ENCODE measurements around the gene NOL8. TPM values are rescaled to one million over a fixed set of nuclear protein-coding genes. Genes with fewer than 3 reads are reported as not detected.

NOL8 gene
- polyA plus RNA-seq (18.8 to 28.9 TPM (median 20.2 TPM) in 3 replicates), polyA minus RNA-seq (2.7 to 50.9 TPM (median 19.1 TPM) in 3 replicates)
- 53.0 TPM for polyA plus RNA-seq (2011; ENCODE audit: low read depth)
- 10.6 and 14.5 TPM in 2 replicates for polyA plus RNA-seq (2011; cell fraction: cytosol; rRNA removed)
- polyA plus RNA-seq (2011; cell fraction: nucleus; rRNA removed), result 40.5 and 59.0 TPM in 2 replicates
- 21.2 and 25.5 TPM in 2 replicates for polyA plus RNA-seq (2012; ENCODE audit: low replicate concordance)
- 14.4 TPM for polyA minus RNA-seq (2011; cell fraction: cytosol; rRNA and poly(A)+ RNA removed)
- 25.6 and 50.8 TPM in 2 replicates for polyA minus RNA-seq (2011; cell fraction: nucleus; rRNA and poly(A)+ RNA removed)

DNA sequence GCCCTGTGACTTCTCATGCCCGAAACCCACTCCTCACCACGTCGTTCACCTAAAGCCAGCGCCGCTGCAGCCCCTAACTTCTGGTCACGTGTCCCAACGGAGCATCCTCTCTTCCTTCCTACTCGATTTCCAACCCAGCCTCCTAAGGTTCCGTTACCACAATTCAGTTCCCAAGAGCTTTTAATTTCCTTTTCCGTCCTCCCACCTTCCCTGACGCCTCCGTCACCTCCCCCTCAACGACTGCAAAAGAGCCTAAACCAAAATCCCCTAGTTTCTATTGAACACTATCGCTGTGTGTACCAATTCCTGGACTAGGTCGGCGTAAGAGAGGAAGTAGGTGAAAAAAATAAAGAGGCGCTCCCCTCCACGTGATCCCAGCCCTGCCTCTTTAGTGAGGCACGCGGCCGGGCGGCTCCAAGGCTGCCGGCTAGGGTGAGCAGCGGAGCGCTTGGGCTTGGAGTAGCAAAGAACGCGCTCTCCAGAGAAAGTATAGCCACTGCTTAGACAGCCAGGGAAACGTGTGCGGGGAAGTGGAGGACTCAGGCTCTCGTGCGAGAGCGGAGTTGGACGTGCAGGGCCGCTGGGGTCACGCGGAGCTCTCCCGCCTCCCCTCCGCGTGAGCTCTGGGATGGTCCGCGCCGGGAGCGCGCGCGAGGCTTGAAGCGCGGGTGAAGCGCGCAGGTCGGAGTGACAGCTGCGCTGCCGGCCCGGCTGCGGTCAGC is at the start of gene NOL8, which contains the start of gene CENPP:
TSS of gene NOL8 (minus strand) at position 82 of the 722 bp plus-strand sequence. CDS start 1,189 bp downstream, outside the sequence.
TSS of gene CENPP (plus strand) at position 685 of the 722 bp plus-strand sequence.
- Histone ChIP-seq H3K9me1 (ENCODE audit: control insufficient read depth, extremely low read depth, insufficient read depth, low read length) (no peaks in the 10 kb centered on the region), H4K20me1 (ENCODE audit: control insufficient read depth, extremely low read depth, insufficient read depth, low read length) (no peaks in the 10 kb centered on the region), H3K4me3 (ENCODE audit: control insufficient read depth in 2 of 3, extremely low read depth in 1 of 3, insufficient read depth in 2 of 3, low read depth in 1 of 3, low read length in 3 of 3) (peak within 1 kb of the TSS; percentile 75 to 98 (median 93)), H3K9me3 (ENCODE audit: control insufficient read depth, low read depth, low read length) (no peaks in the 10 kb centered on the region), H3K27me3 (ENCODE audit: control insufficient read depth, extremely low read depth, insufficient read depth, low read length) (no peaks in the 10 kb centered on the region), H2AFZ (ENCODE audit: control insufficient read depth, low read length) (peak within 1 kb of the TSS; percentile 99), H3K4me2 (ENCODE audit: control insufficient read depth, extremely low read depth, insufficient read depth, low read depth, low read length) (peak within 1 kb of the TSS; percentile 84), H3K9ac (ENCODE audit: control insufficient read depth, extremely low read depth, insufficient read depth, low read length) (peak within 1 kb of the TSS; percentile 100), H3K79me2 (ENCODE audit: control insufficient read depth, insufficient read depth, low read length) (peaks cover 24% of the 10 kb centered on the region), H3K27ac (ENCODE audit: control insufficient read depth, insufficient read depth, low read length) (peak within 1 kb of the TSS; percentile 100), H3K36me3 (ENCODE audit: control insufficient read depth in 2 of 2, extremely low read depth in 1 of 2, insufficient read depth in 2 of 2, low read length in 2 of 2) (peaks cover 5 to 12% of the 10 kb centered on the region in 2 experiments), H3K4me1 (ENCODE audit: control insufficient read depth, extremely low read depth, insufficient read depth, low read length) (peaks cover 27% of the 10 kb centered on the region)
- TF ChIP-seq, protein P1, sequence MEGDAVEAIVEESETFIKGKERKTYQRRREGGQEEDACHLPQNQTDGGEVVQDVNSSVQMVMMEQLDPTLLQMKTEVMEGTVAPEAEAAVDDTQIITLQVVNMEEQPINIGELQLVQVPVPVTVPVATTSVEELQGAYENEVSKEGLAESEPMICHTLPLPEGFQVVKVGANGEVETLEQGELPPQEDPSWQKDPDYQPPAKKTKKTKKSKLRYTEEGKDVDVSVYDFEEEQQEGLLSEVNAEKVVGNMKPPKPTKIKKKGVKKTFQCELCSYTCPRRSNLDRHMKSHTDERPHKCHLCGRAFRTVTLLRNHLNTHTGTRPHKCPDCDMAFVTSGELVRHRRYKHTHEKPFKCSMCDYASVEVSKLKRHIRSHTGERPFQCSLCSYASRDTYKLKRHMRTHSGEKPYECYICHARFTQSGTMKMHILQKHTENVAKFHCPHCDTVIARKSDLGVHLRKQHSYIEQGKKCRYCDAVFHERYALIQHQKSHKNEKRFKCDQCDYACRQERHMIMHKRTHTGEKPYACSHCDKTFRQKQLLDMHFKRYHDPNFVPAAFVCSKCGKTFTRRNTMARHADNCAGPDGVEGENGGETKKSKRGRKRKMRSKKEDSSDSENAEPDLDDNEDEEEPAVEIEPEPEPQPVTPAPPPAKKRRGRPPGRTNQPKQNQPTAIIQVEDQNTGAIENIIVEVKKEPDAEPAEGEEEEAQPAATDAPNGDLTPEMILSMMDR (optimal IDR thresholded peaks at IDR 0.05 in 1 of 3, IDR thresholded peaks at IDR 0.05 in 1 of 3, conservative IDR thresholded peaks at IDR 0.05 in 1 of 3; ENCODE audit: extremely low read depth in 1 of 3, insufficient read depth in 2 of 3, low read length in 3 of 3), result no peak
- no peak for TF ChIP-seq EZH2 (IDR thresholded peaks at IDR 0.05; ENCODE audit: low read length)
- DNase-seq (ENCODE audit: low read depth, low spot score), result no peak
- dilution Hi-C loops (cut with MboI; ENCODE audit: extremely low pct_ligation_motif_present, low sequenced_read_pairs), result no loop called here
- FAIRE-seq, result peak; percentile 26

DNA sequence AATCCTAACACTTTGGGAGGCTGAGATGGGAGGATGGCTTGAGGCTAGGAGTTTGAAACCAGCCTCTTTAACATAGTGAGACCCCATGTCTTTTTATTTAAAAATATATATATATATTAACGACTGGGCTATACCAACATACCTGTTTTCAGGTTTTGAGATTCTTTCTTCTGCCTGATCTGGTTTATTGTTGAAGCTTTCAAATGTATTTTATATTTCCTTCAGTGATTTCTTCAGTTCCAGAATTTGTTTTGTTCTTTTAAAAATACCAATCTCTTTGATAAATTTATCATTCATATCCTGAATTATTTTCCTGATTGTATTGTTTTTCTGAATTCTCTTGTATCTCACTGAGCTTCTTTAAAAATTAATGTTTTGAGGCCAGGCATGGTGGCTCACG is 48.0 kb upstream of the NOL8 start:
- H3K27ac ChIP-seq (ENCODE audit: control insufficient read depth, insufficient read depth, low read length), result no peak overlapping the region
- H3K79me2 ChIP-seq (ENCODE audit: control insufficient read depth, insufficient read depth, low read length), result no peaks in the 10 kb centered on the region
- no peaks in the 10 kb centered on the region for H4K20me1 ChIP-seq (ENCODE audit: control insufficient read depth, extremely low read depth, insufficient read depth, low read length)
- H3K4me2 ChIP-seq (ENCODE audit: control insufficient read depth, extremely low read depth, insufficient read depth, low read depth, low read length), result no peak overlapping the region
- no peak for TF ChIP-seq EZH2 (IDR thresholded peaks at IDR 0.05; ENCODE audit: low read length)
- TF ChIP-seq, protein P1 (optimal IDR thresholded peaks at IDR 0.05 in 1 of 3, IDR thresholded peaks at IDR 0.05 in 1 of 3, conservative IDR thresholded peaks at IDR 0.05 in 1 of 3; ENCODE audit: extremely low read depth in 1 of 3, insufficient read depth in 2 of 3, low read length in 3 of 3), result no peak
- dilution Hi-C loops (cut with MboI; ENCODE audit: extremely low pct_ligation_motif_present, low sequenced_read_pairs), result no loop called here
- H3K4me1 ChIP-seq (ENCODE audit: control insufficient read depth, extremely low read depth, insufficient read depth, low read length), result no peaks in the 10 kb centered on the region
- DNase-seq (ENCODE audit: low read depth, low spot score) (no peak), FAIRE-seq (no peak)
- H3K9me3 ChIP-seq (ENCODE audit: control insufficient read depth, low read depth, low read length), result no peaks in the 10 kb centered on the region
- no peaks in the 10 kb centered on the region for H3K27me3 ChIP-seq (ENCODE audit: control insufficient read depth, extremely low read depth, insufficient read depth, low read length)
- H2AFZ ChIP-seq (ENCODE audit: control insufficient read depth, low read length), result no peak overlapping the region
- H3K36me3 ChIP-seq (ENCODE audit: control insufficient read depth in 2 of 2, extremely low read depth in 1 of 2, insufficient read depth in 2 of 2, low read length in 2 of 2), result no peaks in the 10 kb centered on the region
- no peak overlapping the region for H3K9ac ChIP-seq (ENCODE audit: control insufficient read depth, extremely low read depth, insufficient read depth, low read length)
- no peaks in the 10 kb centered on the region for H3K9me1 ChIP-seq (ENCODE audit: control insufficient read depth, extremely low read depth, insufficient read depth, low read length)
- H3K4me3 ChIP-seq (ENCODE audit: control insufficient read depth in 2 of 3, extremely low read depth in 1 of 3, insufficient read depth in 2 of 3, low read depth in 1 of 3, low read length in 3 of 3), result no peak overlapping the region
